ENCODE results near the gene PIEZO2. TPM values are rescaled to one million over a fixed set of nuclear protein-coding genes. Genes with fewer than 3 reads are reported as not detected.

The PIEZO2 gene
- total RNA-seq, 3 donors from 2014 or later: 1.9 to 26.2 (median 11.4) TPM

DNA sequence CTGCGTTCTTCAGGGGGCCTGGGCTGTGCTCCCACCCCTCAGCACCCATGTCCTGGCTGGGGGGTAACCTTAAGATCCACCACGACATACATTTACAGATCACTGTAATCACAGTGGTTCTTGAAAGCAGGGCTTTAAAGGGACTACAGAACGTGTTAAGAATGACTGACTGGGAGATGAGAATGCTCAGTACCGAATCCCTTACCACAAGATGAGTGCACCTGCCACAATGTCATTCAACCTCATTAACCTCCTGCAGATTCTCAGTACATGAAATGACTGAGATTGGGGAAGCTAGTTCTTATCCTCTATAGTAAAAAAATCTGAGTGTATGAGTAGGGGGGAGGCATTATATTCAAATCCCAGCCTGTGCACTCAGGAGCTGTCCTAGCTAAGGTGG, 10.5 kb upstream of the PIEZO2 start:
- no peak for TF ChIP-seq POLR2A (IDR thresholded peaks at IDR 0.05)
- TF ChIP-seq POLR2AphosphoS5 (IDR thresholded peaks at IDR 0.05): no peak
- no peak for TF ChIP-seq CTCF (IDR thresholded peaks at IDR 0.05)
- intact Hi-C loops (cut with DNase I; ENCODE audit: low total_unique reads): no loop called here
- Histone ChIP-seq H3K27ac (no peak overlapping the region), H3K9me3 (no peaks in the 10 kb centered on the region), H3K4me1 (no peaks in the 10 kb centered on the region), H3K27me3 (no peaks in the 10 kb centered on the region), H3K4me3 (no peak overlapping the region), H3K36me3 (no peaks in the 10 kb centered on the region)
- DNase-seq (ENCODE audit: low spot score in 2 of 2): no peak

- intact Hi-C loops (cut with DNase I; ENCODE audit: low total_unique reads): no loop called here
Measured at GRCh38 chr18:11156978-11157377, 7.6 kb upstream of the PIEZO2 start.

GRCh38 chr18:11155034-11155759, 5.8 kb upstream of the PIEZO2 start:
- no peak overlapping the region for H3K4me3 ChIP-seq
- DNase-seq (ENCODE audit: low spot score in 2 of 2): no peak
- no peaks in the 10 kb centered on the region for H3K36me3 ChIP-seq
- no peak overlapping the region for H3K27ac ChIP-seq
- H3K4me1 ChIP-seq: no peaks in the 10 kb centered on the region
- no peaks in the 10 kb centered on the region for H3K9me3 ChIP-seq
- TF ChIP-seq POLR2A (IDR thresholded peaks at IDR 0.05) (no peak), POLR2AphosphoS5 (IDR thresholded peaks at IDR 0.05) (no peak), CTCF (IDR thresholded peaks at IDR 0.05) (no peak)
- intact Hi-C loops (cut with DNase I; ENCODE audit: low total_unique reads): no loop called here
- peaks cover 0 to 4% of the 10 kb centered on the region in 2 donors for H3K27me3 ChIP-seq

More at GRCh38 chr18:11156978-11157377, 7.6 kb upstream of the PIEZO2 start:
- Histone ChIP-seq H3K36me3 (no peaks in the 10 kb centered on the region), H3K27me3 (no peaks in the 10 kb centered on the region), H3K27ac (no peak overlapping the region), H3K4me1 (no peaks in the 10 kb centered on the region), H3K4me3 (no peak overlapping the region), H3K9me3 (no peaks in the 10 kb centered on the region)
- DNase-seq (ENCODE audit: low spot score in 2 of 2): no peak
- no peak for TF ChIP-seq POLR2AphosphoS5 (IDR thresholded peaks at IDR 0.05)
- TF ChIP-seq CTCF (IDR thresholded peaks at IDR 0.05): no peak

GRCh38 chr18:11154368-11154989, 5.1 kb upstream of the PIEZO2 start:
- H3K36me3 ChIP-seq: no peaks in the 10 kb centered on the region
- TF ChIP-seq POLR2A (IDR thresholded peaks at IDR 0.05) (no peak), POLR2AphosphoS5 (IDR thresholded peaks at IDR 0.05) (no peak), CTCF (IDR thresholded peaks at IDR 0.05) (peak in 2 of 3 donors; percentile 29 to 45)
- DNase-seq (ENCODE audit: low spot score in 2 of 2): no peak
- H3K9me3 ChIP-seq: no peaks in the 10 kb centered on the region
- H3K4me3 ChIP-seq: no peak overlapping the region
- H3K27me3 ChIP-seq: peaks cover 0 to 11% of the 10 kb centered on the region in 2 donors
- no peak overlapping the region for H3K27ac ChIP-seq
- intact Hi-C loops (cut with DNase I; ENCODE audit: low total_unique reads): no loop called here
- no peaks in the 10 kb centered on the region for H3K4me1 ChIP-seq

- DNase-seq (ENCODE audit: low spot score in 2 of 2): no peak
- Histone ChIP-seq H3K4me3 (no peak overlapping the region), H3K4me1 (no peaks in the 10 kb centered on the region), H3K9me3 (no peaks in the 10 kb centered on the region), H3K36me3 (no peaks in the 10 kb centered on the region), H3K27ac (no peak overlapping the region), H3K27me3 (peaks cover 4 to 25% of the 10 kb centered on the region in 2 donors)
- TF ChIP-seq CTCF (IDR thresholded peaks at IDR 0.05): no peak
- TF ChIP-seq POLR2A (IDR thresholded peaks at IDR 0.05): no peak
- no peak for TF ChIP-seq POLR2AphosphoS5 (IDR thresholded peaks at IDR 0.05)
- intact Hi-C loops (cut with DNase I; ENCODE audit: low total_unique reads): no loop called here
Measured at GRCh38 chr18:11153097-11153496, 3.7 kb upstream of the PIEZO2 start.

Data from breast epithelium (tissue), 4 donors.